22Rv1 (cell line): ENCODE measurements around the gene U2AF1L4.

Experiments used
- ZFX ChIP-seq: fragments of 450-650 bp; IDR thresholded peaks from 2 replicates; pipeline ENCODE4 v1.6.1; 2017; ENCODE audit warnings: antibody characterized with exemption, borderline replicate concordance
- TF ChIP-seq, protein P1 (sequence below): fragments of 450-650 bp; IDR thresholded peaks from 2 replicates; pipeline ENCODE4 v1.5.1; 2017; ENCODE audit warnings: mild to moderate bottlenecking

GRCh38 chr19:35725216-35725861 lies 19.9 kb downstream of the U2AF1L4 start:
- TF ChIP-seq, protein P1, sequence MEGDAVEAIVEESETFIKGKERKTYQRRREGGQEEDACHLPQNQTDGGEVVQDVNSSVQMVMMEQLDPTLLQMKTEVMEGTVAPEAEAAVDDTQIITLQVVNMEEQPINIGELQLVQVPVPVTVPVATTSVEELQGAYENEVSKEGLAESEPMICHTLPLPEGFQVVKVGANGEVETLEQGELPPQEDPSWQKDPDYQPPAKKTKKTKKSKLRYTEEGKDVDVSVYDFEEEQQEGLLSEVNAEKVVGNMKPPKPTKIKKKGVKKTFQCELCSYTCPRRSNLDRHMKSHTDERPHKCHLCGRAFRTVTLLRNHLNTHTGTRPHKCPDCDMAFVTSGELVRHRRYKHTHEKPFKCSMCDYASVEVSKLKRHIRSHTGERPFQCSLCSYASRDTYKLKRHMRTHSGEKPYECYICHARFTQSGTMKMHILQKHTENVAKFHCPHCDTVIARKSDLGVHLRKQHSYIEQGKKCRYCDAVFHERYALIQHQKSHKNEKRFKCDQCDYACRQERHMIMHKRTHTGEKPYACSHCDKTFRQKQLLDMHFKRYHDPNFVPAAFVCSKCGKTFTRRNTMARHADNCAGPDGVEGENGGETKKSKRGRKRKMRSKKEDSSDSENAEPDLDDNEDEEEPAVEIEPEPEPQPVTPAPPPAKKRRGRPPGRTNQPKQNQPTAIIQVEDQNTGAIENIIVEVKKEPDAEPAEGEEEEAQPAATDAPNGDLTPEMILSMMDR, result no peak
- TF ChIP-seq ZFX, result no peak
